ENCODE results near the gene MAPKAP1.
"Not testable (repeated sequence)": the region's sequence is repeated elsewhere in the genome, so short reads cannot be mapped to it uniquely, and the experiment has no call there.

Gene MAPKAP1

GRCh38 chr9:125604196-125604595 is 102.8 kb downstream of the MAPKAP1 start:
- no peak for DNase-seq (ENCODE audit: low read depth in 2 of 2)

DNA sequence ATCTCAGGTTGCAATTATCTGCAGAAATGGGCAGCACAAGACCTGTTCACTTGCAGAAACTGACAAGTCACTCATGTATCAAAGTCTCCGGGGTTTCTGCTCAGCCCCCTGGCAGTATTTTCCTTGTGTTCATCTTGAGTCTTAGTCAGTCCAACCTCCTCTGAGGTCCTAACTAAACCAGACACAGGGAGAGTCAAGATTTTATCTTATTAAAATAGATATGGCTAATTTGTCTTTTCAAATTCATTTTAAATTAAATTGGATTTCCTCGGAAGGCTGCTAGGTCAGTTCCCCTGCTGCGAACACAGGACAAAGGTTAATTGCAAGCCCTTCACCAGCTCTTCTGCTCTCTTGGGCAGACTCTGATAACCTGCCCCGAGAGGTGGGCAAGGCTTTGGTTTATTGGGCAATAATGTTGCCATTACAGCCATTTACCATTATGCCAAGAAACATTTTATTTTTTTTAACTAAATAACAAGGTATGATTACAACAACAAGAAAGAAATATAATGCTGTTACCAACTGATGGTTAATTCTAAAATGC is 103.5 kb downstream of the MAPKAP1 start:
- DNase-seq (ENCODE audit: low read depth in 2 of 2): no peak

- DNase-seq (ENCODE audit: low read depth in 2 of 2): no peak
These were observed 105.0 kb downstream of the MAPKAP1 start for GRCh38 chr9:125601961-125602360.

DNA sequence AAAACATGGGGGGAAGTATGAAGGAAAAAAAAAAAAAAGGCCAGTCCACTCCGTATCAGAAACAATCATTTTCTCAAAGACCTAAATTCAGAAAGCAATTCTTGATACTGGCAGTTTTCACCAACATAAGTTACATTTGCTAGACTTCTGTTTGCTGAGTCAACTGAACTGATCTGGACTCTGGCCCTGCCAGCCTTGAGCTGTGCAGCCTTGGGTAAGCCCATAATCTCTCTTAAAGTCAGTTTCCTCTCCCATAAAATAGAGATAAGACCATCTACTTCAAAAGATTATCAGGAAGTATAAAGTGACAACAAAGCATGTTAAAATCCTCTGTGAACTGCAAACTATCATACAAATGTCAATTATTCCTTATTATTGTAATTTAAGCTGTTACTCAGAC is 106.8 kb downstream of the MAPKAP1 start:
- DNase-seq (ENCODE audit: low read depth in 2 of 2): no peak

- DNase-seq (ENCODE audit: low read depth in 2 of 2): no peak
These were observed 112.8 kb downstream of the MAPKAP1 start for GRCh38 chr9:125594223-125594610.

- DNase-seq (ENCODE audit: low read depth in 2 of 2): no peak
These were observed 113.3 kb downstream of the MAPKAP1 start for GRCh38 chr9:125593581-125594222.

- no peak for DNase-seq (ENCODE audit: low read depth in 2 of 2)
These were observed 115.1 kb downstream of the MAPKAP1 start for GRCh38 chr9:125591888-125592287.

DNA sequence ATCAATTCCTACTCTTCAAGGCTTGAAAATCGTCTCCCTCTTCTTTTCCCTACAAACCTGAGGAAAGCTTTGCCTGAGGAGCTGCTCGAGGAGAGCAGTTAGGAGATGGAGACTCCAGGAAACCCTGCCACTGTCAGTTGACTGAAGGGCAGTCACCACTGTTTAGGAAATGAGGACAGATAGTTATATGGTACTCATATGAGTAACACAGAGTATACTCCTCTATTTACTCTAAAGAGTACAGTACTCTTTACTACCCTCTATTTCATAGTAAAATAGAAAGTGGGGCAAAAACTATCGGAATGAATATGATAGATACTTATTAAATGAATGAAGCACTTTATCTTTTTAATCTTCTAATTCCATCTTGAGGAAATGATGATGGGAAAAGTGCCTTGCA is 115.8 kb downstream of the MAPKAP1 start:
- DNase-seq (ENCODE audit: low read depth in 2 of 2): no peak

GRCh38 chr9:125589287-125589686 is 117.7 kb downstream of the MAPKAP1 start:
- DNase-seq (ENCODE audit: low read depth in 2 of 2): no peak

GRCh38 chr9:125587819-125588460 is 119.1 kb downstream of the MAPKAP1 start:
- DNase-seq (ENCODE audit: low read depth in 2 of 2): no peak

- DNase-seq (ENCODE audit: low read depth in 2 of 2): no peak
These were observed 120.9 kb downstream of the MAPKAP1 start for GRCh38 chr9:125586172-125586511.

DNA sequence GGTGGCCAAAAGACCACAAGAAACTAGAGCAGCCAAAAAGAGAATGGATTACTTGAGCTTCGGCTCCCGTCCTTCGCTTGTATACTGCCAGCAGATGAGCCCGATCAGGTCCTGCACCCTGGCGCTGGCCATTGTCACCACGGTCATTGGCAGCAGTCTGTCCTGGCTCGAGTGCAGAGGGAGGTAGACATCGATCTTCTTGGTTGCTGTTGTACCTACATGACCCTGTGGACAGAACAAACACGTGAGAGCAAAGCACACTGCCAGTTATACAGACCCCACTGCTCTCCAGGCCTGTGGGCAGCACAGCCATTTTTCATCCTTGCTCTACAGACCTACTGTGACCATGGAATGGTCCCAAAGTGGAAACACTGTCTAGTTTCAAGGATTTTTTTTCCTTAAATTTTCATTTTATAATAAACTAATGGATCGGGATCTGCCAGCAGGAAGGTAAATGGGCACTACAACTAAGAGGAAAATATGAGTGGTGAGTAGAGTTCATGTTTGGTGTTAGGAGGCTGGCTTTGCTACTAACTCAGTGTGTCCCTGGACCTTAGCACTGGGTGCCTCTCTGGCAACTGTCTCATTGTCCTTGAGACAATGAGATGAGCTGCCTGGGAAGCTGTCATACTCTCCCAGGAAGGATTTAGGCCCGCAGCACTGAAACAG is 121.4 kb downstream of the MAPKAP1 start:
- no peak for DNase-seq (ENCODE audit: low read depth in 2 of 2)

DNA sequence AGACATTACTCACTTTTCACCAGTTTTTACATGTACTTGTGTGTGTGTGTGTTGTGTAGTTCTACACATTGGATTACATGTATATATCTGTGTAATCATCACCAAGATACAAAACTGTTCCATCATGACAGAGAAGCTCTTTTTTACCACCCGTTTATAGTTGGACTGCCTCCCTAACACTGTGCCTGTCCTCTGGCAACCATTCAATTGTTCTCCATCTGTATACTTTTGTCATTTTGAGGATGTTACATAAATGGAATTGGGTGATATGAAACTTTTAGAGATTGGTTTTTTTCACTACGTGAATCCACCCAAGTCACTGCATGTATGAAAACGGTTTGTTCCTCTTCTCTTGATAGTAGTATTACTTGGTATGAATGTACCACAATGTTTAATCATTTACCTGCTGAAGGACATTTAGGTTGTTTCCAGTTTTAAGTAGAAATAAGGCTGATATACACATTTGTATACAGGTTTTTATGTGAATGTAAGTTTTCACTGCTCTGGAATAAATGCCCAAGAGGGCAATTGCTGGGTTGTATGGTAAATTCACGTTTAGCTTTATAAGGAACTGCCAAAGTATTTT is 126.2 kb downstream of the MAPKAP1 start:
- no peak for DNase-seq (ENCODE audit: low read depth in 2 of 2)

GRCh38 chr9:125579030-125579932 is 127.7 kb downstream of the MAPKAP1 start:
- DNase-seq (ENCODE audit: low read depth in 2 of 2): no peak

GRCh38 chr9:125574126-125574877 is 132.7 kb downstream of the MAPKAP1 start:
- DNase-seq (ENCODE audit: low read depth in 2 of 2): no peak

DNA sequence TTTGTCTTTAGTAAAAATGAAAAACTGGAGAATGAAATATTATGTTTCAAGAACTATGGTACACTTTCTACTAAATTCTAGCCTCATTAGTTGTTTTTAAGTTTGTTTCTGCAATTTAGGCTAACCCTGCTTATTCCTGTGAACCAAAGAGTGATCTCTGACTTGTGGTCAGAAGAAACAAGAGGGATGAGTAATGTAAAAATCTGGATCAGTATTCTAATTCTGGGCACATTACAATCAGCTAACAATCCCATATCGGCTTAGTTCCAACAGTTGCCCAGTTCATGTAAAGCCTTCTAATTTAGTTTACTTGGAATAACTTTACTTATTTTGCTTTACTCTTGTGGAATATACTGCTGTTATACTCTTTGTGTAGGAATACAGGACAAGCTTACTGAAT is 134.5 kb downstream of the MAPKAP1 start:
- DNase-seq (ENCODE audit: low read depth in 2 of 2): not testable (repeated sequence)

DNA sequence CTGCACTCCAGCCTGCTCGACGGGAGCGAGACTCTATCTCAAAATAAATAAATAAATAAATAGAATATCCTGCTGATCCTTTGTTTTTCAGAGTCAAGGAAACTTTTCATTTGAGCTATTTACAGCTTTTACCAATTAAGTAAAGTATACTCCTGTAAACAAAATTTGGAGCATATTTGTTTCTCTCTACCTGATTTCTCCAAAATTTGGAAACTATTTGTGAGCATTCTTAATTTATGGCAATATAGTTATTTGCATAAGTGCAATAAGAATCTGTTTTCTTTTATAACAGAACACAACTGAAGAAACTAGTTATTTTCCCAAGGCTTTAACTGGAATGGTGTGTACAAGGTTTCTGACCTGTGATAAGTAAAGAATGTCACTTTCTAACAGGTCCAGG is 135.2 kb downstream of the MAPKAP1 start:
- DNase-seq (ENCODE audit: low read depth in 2 of 2): not testable (repeated sequence)

GRCh38 chr9:125570246-125570645 is 136.8 kb downstream of the MAPKAP1 start:
- no peak for DNase-seq (ENCODE audit: low read depth in 2 of 2)

- DNase-seq (ENCODE audit: low read depth in 2 of 2): no peak
These were observed 138.4 kb downstream of the MAPKAP1 start for GRCh38 chr9:125568621-125569020.

GRCh38 chr9:125566051-125566450 is 141.0 kb downstream of the MAPKAP1 start:
- DNase-seq (ENCODE audit: low read depth in 2 of 2): not testable (repeated sequence)

GRCh38 chr9:125565126-125565525 is 141.9 kb downstream of the MAPKAP1 start:
- DNase-seq (ENCODE audit: low read depth in 2 of 2): no peak

Measured in stimulated activated CD4-positive, alpha-beta T cell treated with anti-CD3 and anti-CD28 coated beads, Interleukin-1b, Interleukin-23, amount 100 ng/mL, for 4 hours (primary cell).